NCI-H187 (cell line): ENCODE data around the gene CLK4.

Experiments
- DNase-seq, 2 experiments: peaks; one replicate each; lab custom pipeline; 2025; lab: John Stamatoyannopoulos, UW

Gene CLK4

GRCh38 chr5:178637356-178638074, 10.7 kb upstream of the CLK4 start:
- DNase-seq = no peak

- no peak for DNase-seq
These were observed 5.4 kb upstream of the CLK4 start for GRCh38 chr5:178632285-178632684.

GRCh38 chr5:178630951-178631350, 4.1 kb upstream of the CLK4 start:
- DNase-seq = no peak

GRCh38 chr5:178630475-178630930, 3.7 kb upstream of the CLK4 start:
- DNase-seq = no peak

DNA sequence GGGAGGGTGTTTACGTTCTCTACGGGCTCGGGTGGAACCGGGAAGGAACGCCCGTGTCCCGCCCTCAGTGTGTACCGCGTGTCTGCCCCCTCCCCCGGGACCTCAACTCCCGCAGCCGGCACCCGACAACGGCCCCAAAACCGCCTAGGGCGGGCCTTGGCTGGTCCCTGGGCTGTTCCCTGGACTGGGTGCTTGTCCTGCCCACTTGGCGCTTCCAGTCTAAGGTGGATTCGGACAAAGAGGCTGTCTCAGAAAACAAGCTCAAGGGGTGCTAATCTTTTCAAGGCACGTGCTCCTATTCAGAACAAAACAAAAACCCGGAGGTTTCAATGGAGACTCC, 379 bp upstream of the CLK4 start:
- no peak for DNase-seq

GRCh38 chr5:178625679-178626483, 969 bp downstream of the CLK4 start:
- peak in 1 of 2 experiments; percentile 48 for DNase-seq

GRCh38 chr5:178624631-178625546, 2.0 kb downstream of the CLK4 start:
- no peak for DNase-seq

DNA sequence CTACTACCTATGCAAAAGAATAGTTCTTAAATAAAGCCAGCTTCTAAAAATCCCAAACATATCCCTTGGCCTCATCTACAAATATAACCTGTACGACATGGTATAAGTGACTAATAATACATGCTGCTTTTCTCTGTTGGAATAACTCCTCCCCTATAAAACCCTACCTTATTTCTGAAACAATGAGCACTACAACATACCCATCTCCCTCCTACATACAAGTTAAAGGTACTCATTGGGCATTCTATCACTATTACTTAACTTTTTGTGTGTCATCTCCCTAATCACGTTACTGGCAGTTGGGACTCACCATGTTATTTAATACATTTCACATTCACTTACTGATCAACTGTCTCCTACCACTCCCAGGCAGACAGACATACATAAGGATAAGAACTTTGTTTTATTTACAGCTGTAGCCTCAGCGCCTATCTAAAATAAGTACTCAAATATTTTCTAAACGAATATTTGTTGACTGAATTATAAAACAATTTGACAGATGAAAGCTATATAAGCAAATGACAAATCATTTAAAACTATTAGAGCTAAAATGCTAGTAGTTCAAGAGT, 4.1 kb downstream of the CLK4 start:
- DNase-seq = no peak

DNA sequence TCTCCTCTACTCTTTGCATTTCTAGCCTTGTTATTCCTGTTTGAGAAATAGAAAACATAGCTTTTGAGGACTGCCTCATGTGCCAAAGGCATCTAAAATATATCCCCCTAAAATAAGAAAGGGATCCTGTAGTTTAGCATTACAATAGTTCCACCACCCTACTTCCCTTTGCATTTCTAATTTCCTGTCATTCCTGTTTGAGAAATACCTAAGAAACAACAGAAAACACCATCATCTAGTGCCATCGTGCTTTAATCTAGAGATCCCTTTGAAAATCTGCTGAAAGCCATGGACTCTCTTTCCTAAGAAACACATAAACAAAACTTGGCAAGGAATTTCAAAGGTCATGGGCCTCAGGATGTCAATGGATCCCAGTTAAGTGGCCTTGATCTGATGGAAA, 7.5 kb downstream of the CLK4 start:
- DNase-seq = no peak

DNA sequence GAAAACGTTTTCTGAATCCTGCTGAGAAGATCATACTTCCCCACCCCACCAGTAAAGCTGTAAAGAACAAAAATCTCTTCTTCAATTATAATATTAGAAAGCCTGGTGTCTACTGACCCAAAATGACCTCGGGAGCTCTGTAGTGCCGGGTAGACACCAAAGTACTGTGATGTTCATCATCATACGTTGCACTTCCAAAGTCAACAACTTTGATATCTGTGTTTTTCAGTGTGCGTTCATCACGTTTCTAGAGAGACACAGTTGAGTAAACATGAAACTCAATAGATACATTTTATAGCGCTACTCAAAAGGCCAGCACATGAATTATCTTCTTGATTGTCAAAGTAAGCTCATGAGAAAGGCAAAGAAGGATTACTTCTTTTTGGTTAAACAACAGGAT, 14.6 kb downstream of the CLK4 start:
- DNase-seq = no peak

DNA sequence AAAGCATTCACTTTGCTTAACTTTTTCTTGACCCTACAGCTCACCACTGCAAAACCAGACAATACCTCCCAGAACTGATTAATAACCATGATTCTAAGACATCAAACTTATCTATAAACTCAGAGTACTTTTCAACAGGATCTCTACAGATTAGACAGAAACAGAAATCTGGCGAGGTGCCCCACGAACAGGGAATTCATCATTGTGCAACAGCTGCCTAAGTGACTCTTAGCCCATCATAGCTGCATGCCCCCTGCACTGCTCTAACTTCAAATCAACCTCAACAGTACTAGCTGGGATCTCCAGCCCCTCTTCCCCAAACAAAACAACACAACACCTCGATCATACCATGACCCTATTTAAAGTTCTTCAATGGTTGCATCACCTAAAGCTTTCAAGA, 20.6 kb downstream of the CLK4 start:
- no peak for DNase-seq

- no peak for DNase-seq
These were observed 21.1 kb downstream of the CLK4 start for GRCh38 chr5:178605788-178606187.

DNA sequence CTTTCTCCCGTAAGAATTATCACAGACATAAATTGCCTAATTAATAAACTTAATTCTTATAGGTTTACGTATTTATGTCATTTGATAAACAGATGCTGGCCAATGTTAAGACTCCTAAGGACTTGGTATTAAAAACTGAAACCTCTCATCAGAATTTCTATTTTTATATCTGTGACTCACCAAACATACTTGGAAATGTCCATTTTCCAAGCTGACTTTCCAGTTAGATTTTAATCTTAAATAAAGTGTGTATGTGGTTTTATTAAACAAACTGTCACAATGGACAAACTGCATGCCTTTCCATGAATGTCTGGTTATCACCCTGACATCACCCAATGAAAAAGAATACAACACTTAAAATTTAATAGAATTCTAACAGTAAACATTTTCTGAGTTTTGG, 24.1 kb downstream of the CLK4 start:
- no peak for DNase-seq

DNA sequence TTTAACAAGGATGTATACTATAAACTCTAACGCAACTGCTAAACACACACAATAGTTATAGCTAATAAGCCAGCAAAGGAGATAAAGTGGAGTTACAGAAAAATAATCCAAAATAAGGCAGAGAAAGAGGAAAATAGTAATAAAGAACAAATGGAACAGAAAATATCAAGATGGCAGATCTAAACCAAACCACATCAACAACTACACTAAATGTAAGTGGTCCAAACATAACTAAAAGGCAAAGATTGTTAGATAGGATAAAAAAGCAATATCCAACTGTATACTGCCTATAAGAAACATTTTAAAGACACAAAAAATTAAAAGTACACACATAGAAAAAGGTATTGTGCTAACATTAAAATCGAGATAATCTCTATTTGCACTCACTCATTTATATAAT, 31.1 kb downstream of the CLK4 start:
- no peak for DNase-seq

GRCh38 chr5:178595150-178595549, 31.7 kb downstream of the CLK4 start:
- DNase-seq = no peak

- DNase-seq = no peak
These were observed 35.9 kb downstream of the CLK4 start for GRCh38 chr5:178590924-178591423.

DNA sequence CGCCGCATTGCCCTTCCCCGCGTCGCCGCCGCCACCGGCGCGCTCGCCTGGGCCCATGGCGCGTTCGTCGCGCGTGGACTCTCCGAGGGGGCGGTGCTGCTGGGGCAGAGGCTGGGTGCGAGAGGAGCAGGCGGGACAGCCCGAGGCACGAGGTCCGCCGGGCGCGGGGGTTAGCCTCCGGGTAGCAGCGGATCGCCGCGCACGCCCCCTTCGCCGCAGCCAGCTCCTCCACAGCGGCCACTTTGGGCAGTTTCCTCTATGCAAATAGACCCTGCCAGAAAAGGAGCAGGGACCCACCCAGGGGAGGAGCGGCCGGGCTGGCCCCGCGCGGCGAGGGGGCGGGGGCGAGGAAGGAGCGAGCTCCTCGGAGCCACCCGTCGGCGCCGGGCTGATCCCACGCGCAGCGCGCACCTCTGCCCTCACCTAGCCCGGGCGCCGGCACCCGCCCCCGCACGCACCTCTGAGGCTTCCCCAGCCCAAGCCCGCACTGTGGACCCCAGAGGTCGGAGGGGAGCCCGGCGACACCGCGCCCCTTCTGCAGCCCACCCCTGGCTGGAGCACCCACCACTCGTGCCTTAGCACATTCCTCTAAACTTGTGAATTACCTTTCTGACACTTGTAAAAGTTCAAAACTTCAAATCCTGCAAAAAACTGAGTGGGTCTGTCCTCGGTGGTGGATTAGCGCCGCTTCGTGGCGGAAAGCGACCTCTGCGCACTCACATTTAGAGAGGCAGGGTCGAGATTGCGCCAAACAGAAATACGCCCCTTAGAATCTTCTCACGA, 36.5 kb downstream of the CLK4 start, which contains the start of gene COL23A1:
COL23A1 (minus strand) TSS at position 253 of the 783 bp plus-strand sequence.
- no peak for DNase-seq

DNA sequence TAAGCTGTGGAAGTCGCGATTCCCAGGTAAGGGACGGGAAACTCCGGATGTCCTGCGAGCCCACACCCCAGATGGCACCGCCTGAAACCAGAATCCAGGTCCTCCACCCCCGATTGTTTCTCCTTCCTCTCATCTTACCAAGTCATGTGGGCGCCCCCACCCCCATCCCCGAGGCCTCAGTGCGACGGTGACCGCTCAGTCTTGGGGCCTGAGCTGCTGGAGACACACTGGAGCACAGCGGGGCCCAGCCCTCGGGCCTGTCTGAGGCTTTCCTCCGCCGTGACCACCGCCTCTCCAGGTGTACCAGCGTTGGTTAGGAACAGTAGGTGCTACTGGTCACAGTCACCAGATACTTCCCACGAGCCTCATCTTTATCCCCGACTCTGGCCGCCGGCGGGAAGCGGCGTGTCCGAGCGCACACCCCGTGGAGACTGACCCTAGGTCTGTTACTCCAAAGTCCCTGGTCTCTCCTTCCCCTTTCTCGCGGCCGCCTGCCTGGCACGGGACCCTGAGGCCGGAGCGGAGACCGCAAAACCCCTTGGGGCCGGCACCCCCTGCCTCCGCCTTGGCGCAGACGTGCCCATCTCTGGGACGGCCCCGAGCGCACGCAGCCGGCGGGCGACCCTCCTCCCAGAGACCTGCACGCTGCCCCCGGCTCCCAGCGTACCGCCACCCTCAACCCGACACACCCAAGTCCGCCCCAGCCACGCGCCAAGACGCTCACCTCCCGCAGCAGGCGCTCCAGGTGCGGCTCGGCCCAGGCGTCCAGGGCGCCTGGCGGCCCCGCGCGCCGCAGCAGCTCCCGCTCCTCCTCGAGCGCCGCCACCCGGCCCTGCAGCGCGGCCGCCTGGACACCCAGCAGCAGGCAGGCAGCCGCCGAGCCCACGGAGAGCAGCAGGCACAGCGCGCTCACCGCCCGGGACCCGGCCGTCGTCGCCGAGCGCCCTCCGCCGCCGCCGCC, 37.4 kb downstream of the CLK4 start:
- no peak for DNase-seq

- DNase-seq = no peak
These were observed 38.1 kb downstream of the CLK4 start for GRCh38 chr5:178588769-178589168.
